ENCODE data around the gene SYT15.
"Not testable (repeated sequence)": the region's sequence is repeated elsewhere in the genome, so short reads cannot be mapped to it uniquely, and the experiment has no call there.

SYT15 gene

GRCh38 chr10:46582568-46582967 is 3.6 kb downstream of the SYT15 start:
- H3K9me3 Mint-ChIP-seq; H3K27me3 Mint-ChIP-seq (ENCODE audit: low read depth, poor library complexity); H3K36me3 Mint-ChIP-seq (ENCODE audit: low read depth); H3K4me1 Mint-ChIP-seq; H3K4me3 Mint-ChIP-seq; H3K27ac Mint-ChIP-seq; DNase-seq: not testable (repeated sequence)

DNA sequence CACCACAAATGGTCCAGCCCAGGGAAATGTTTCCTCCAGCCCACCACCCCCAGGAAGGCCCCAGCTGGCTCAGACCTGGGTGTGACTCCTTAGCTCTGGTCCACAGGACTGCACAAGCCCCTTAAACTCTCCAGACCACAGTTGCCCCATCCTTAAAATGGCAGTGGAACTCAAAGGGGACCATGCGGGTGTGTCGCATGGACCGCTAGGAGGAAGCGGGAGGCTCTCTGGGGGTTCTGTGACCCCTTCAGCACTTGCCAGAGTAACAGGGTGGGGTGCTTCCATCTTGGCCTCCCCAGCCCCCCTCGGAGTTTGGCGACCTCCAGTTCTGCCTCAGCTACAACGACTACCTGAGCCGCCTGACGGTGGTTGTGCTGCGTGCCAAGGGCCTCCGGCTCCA is 5.3 kb downstream of the SYT15 start:
- not testable (repeated sequence) for H3K4me1 Mint-ChIP-seq; H3K9me3 Mint-ChIP-seq; DNase-seq; H3K4me3 Mint-ChIP-seq; H3K27me3 Mint-ChIP-seq (ENCODE audit: low read depth, poor library complexity); H3K36me3 Mint-ChIP-seq (ENCODE audit: low read depth); H3K27ac Mint-ChIP-seq

- H3K4me1 Mint-ChIP-seq; H3K36me3 Mint-ChIP-seq (ENCODE audit: low read depth); H3K27ac Mint-ChIP-seq; H3K27me3 Mint-ChIP-seq (ENCODE audit: low read depth, poor library complexity); H3K9me3 Mint-ChIP-seq; H3K4me3 Mint-ChIP-seq; DNase-seq: not testable (repeated sequence)
Observed at GRCh38 chr10:46585246-46585645, 6.3 kb downstream of the SYT15 start.

- not testable (repeated sequence) for H3K4me1 Mint-ChIP-seq; H3K27me3 Mint-ChIP-seq (ENCODE audit: low read depth, poor library complexity); H3K9me3 Mint-ChIP-seq; DNase-seq; H3K36me3 Mint-ChIP-seq (ENCODE audit: low read depth); H3K27ac Mint-ChIP-seq; H3K4me3 Mint-ChIP-seq
Observed at GRCh38 chr10:46587546-46587945, 8.6 kb downstream of the SYT15 start.

GRCh38 chr10:46588221-46588620 is 9.3 kb downstream of the SYT15 start:
- H3K4me3 Mint-ChIP-seq; H3K4me1 Mint-ChIP-seq; H3K36me3 Mint-ChIP-seq (ENCODE audit: low read depth); H3K27ac Mint-ChIP-seq; H3K27me3 Mint-ChIP-seq (ENCODE audit: low read depth, poor library complexity); H3K9me3 Mint-ChIP-seq; DNase-seq: not testable (repeated sequence)

- H3K4me1 Mint-ChIP-seq; DNase-seq; H3K36me3 Mint-ChIP-seq (ENCODE audit: low read depth); H3K27me3 Mint-ChIP-seq (ENCODE audit: low read depth, poor library complexity); H3K9me3 Mint-ChIP-seq; H3K27ac Mint-ChIP-seq; H3K4me3 Mint-ChIP-seq: not testable (repeated sequence)
Observed at GRCh38 chr10:46589589-46589988, 10.7 kb downstream of the SYT15 start.

- H3K36me3 Mint-ChIP-seq (ENCODE audit: low read depth); H3K9me3 Mint-ChIP-seq; H3K27me3 Mint-ChIP-seq (ENCODE audit: low read depth, poor library complexity); DNase-seq; H3K27ac Mint-ChIP-seq; H3K4me3 Mint-ChIP-seq; H3K4me1 Mint-ChIP-seq: not testable (repeated sequence)
Observed at GRCh38 chr10:46591053-46591452, 12.1 kb downstream of the SYT15 start.

- not testable (repeated sequence) for H3K27me3 Mint-ChIP-seq (ENCODE audit: low read depth, poor library complexity); H3K9me3 Mint-ChIP-seq; H3K4me3 Mint-ChIP-seq; H3K36me3 Mint-ChIP-seq (ENCODE audit: low read depth); H3K27ac Mint-ChIP-seq; DNase-seq; H3K4me1 Mint-ChIP-seq
Observed at GRCh38 chr10:46593307-46593706, 14.4 kb downstream of the SYT15 start.

DNA sequence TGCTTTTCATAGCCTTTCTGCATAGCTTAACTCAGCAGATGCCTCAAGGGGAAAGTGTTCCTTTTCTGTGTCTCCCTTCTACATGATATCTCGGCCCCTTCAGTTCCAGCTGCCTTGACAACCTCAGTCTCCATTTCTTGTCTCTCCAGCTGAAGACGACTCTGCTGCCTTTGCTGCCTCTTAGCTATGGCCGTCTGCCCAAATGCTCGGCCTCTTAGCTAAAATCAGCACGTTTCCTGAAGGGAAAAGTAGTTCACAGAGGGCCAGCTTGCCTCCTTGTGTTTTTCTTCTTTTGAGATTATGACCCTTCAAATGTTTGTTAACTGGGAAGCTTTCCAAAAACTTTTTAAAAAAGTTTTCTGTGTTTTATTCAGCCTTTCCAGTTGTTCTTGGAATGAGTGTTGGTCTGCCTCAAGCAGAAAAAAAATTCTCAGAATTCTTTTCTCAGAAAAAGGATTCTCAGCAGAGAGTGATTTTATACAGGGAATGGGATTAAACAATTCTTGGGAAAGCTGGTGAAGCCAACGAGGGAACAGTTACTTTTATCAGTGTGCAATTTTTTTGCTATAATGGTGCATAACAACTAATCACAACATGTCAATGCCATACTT is 15.6 kb downstream of the SYT15 start:
- DNase-seq; H3K27me3 Mint-ChIP-seq (ENCODE audit: low read depth, poor library complexity); H3K27ac Mint-ChIP-seq; H3K9me3 Mint-ChIP-seq; H3K36me3 Mint-ChIP-seq (ENCODE audit: low read depth); H3K4me1 Mint-ChIP-seq; H3K4me3 Mint-ChIP-seq: not testable (repeated sequence)

GRCh38 chr10:46596570-46596969 is 17.6 kb downstream of the SYT15 start:
- H3K27ac Mint-ChIP-seq; H3K4me3 Mint-ChIP-seq; H3K4me1 Mint-ChIP-seq; H3K36me3 Mint-ChIP-seq (ENCODE audit: low read depth); H3K9me3 Mint-ChIP-seq; DNase-seq; H3K27me3 Mint-ChIP-seq (ENCODE audit: low read depth, poor library complexity): not testable (repeated sequence)

DNA sequence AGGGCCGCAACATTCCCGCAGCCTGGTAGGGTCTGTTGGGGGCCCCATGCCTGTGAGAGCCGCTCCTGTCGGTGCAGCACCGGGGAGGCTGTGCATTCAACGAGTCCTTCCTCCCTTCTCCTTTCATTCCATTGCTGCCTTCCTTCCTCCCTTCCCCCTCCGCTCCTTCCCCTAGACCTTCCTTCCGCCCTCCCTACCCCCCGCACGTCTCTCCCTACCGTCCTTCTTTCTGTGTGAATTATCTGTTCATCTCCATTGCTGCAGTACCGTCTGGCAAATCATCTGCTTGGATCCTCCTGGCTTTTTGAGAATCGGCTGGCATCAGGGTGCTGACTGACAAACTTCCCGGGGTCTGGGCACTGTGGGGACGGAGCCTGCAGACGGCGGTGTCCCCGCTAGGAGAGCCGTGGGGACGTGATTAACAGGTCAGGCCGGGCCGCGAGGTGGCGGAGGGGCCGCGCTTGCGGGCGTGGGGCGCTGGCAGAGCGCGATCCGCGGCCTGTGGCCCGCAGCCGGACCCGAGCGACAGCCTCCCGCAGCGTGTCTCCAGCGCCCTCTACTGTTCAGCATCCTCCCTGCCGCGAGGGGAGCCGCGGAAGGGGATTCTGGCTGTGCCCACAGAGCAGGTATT is 18.8 kb downstream of the SYT15 start:
- H3K9me3 Mint-ChIP-seq; H3K4me1 Mint-ChIP-seq; H3K36me3 Mint-ChIP-seq (ENCODE audit: low read depth); H3K27ac Mint-ChIP-seq; H3K27me3 Mint-ChIP-seq (ENCODE audit: low read depth, poor library complexity): not testable (repeated sequence)
- peak overlapping the region; percentile 79 for H3K4me3 Mint-ChIP-seq
- DNase-seq, result peak; percentile 44

DNA sequence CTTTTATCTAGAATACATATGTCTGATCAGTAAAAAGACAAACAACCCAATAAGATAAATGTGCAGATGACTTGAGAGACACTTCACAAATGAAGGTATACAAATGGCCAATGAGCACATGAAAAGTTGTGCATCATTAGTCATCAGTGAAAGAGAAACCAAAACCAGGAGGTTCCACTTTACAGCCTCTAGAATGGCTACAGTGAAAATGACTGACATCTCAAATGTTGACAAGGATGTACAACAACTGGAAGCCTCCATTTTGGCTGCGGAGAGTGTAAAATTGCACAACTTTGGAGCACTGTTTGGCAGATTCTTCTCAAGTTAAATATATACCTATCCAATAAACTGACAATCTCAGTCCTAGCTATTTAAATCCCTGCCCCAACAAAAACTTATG is 21.6 kb downstream of the SYT15 start:
- not testable (repeated sequence) for H3K36me3 Mint-ChIP-seq (ENCODE audit: low read depth); H3K27me3 Mint-ChIP-seq (ENCODE audit: low read depth, poor library complexity); H3K27ac Mint-ChIP-seq; H3K4me1 Mint-ChIP-seq; DNase-seq; H3K9me3 Mint-ChIP-seq; H3K4me3 Mint-ChIP-seq

DNA sequence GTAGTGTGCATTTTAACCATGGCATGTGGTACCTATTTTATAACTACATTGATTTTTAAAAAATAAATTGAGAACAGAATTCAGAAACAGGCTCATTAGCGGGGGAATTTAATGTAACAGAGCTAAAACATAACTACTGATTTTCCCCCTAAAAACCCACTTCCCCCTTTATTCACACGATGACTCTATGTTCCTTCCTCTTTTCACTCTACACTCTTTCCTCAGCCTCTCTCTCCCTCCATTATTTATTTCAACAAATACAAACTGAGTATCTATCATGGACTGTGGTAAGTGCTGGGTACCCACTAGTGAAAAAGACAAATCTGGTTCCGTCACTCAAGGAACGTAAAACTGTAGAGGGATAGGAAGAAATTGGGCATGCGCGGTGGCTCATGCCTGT is 36.6 kb downstream of the SYT15 start:
- H3K4me1 Mint-ChIP-seq; H3K9me3 Mint-ChIP-seq; H3K36me3 Mint-ChIP-seq (ENCODE audit: low read depth); H3K27me3 Mint-ChIP-seq (ENCODE audit: low read depth, poor library complexity); DNase-seq; H3K4me3 Mint-ChIP-seq; H3K27ac Mint-ChIP-seq: not testable (repeated sequence)

GRCh38 chr10:46616227-46616626 is 37.3 kb downstream of the SYT15 start:
- not testable (repeated sequence) for DNase-seq; H3K36me3 Mint-ChIP-seq (ENCODE audit: low read depth); H3K9me3 Mint-ChIP-seq; H3K4me3 Mint-ChIP-seq; H3K27me3 Mint-ChIP-seq (ENCODE audit: low read depth, poor library complexity); H3K4me1 Mint-ChIP-seq; H3K27ac Mint-ChIP-seq

GRCh38 chr10:46617134-46617533 is 38.2 kb downstream of the SYT15 start:
- not testable (repeated sequence) for H3K27ac Mint-ChIP-seq; DNase-seq; H3K36me3 Mint-ChIP-seq (ENCODE audit: low read depth); H3K4me1 Mint-ChIP-seq; H3K9me3 Mint-ChIP-seq; H3K4me3 Mint-ChIP-seq; H3K27me3 Mint-ChIP-seq (ENCODE audit: low read depth, poor library complexity)

Data from nephron progenitor cell (in vitro differentiated cells).